Activated T-helper 17 cell treated with anti-CD3 and anti-CD28 coated beads, Interleukin-2, amount 50 U/mL, for 72 hours (primary cell): ENCODE data around the gene R3HDM1. TPM values are rescaled to one million over a fixed set of nuclear protein-coding genes. Genes with fewer than 3 reads are reported as not detected.
"Not testable (repeated sequence)": the region's sequence is repeated elsewhere in the genome, so short reads cannot be mapped to it uniquely, and the experiment has no call there.

Experiments
- ATAC-seq: fragments of 150-1000 bp; cut with Tn5 transposase; replicated peaks from 2 replicates; pipeline ENCODE4 v1.10.0; 2021; ENCODE audit warnings: mild to moderate bottlenecking, moderate library complexity
- H3K27ac Mint-ChIP-seq: one replicate; pipeline ENCODE4 v1.8.0; 2022; ENCODE audit warnings: mixed read lengths
- H3K27me3 Mint-ChIP-seq: one replicate; pipeline ENCODE4 v1.8.0; 2022; ENCODE audit warnings: mixed read lengths
- H3K36me3 Mint-ChIP-seq: one replicate; pipeline ENCODE4 v1.8.0; 2022; ENCODE audit warnings: low read depth, mild to moderate bottlenecking, mixed read lengths
- H3K4me1 Mint-ChIP-seq: one replicate; pipeline ENCODE4 v1.8.0; 2022; ENCODE audit warnings: mixed read lengths
- H3K4me3 Mint-ChIP-seq: one replicate; pipeline ENCODE4 v1.8.0; 2022; ENCODE audit warnings: mild to moderate bottlenecking, mixed read lengths
- H3K9me3 Mint-ChIP-seq: one replicate; pipeline ENCODE4 v1.8.0; 2022; ENCODE audit warnings: mixed read lengths
- total RNA-seq, 2 donors: library from RNA; stranded (reverse); gene quantifications; one replicate each; pipeline ENCODE4 v1.2.3, GENCODE V29; 2022

The R3HDM1 gene
- total RNA-seq, 2 donors from 2014 or later: 30.3 to 51.5 TPM

GRCh38 chr2:135688978-135689377 is 157.7 kb downstream of the R3HDM1 start:
- Mint-ChIP-seq H3K4me1 (peaks cover 11% of the 10 kb centered on the region), H3K4me3 (no peak overlapping the region), H3K36me3 (peaks cover 38% of the 10 kb centered on the region), H3K9me3 (no peaks in the 10 kb centered on the region), H3K27me3 (no peaks in the 10 kb centered on the region), H3K27ac (peak overlapping the region; percentile 80)
- ATAC-seq: no peak

- H3K36me3 Mint-ChIP-seq: peaks cover 31% of the 10 kb centered on the region
- peak; percentile 44 for ATAC-seq
- H3K4me3 Mint-ChIP-seq: peak overlapping the region; percentile 54
- H3K4me1 Mint-ChIP-seq: peaks cover 11% of the 10 kb centered on the region
- H3K9me3 Mint-ChIP-seq: no peaks in the 10 kb centered on the region
- no peaks in the 10 kb centered on the region for H3K27me3 Mint-ChIP-seq
- H3K27ac Mint-ChIP-seq: peak overlapping the region; percentile 80
Observed at GRCh38 chr2:135689679-135690078, 158.4 kb downstream of the R3HDM1 start.

DNA sequence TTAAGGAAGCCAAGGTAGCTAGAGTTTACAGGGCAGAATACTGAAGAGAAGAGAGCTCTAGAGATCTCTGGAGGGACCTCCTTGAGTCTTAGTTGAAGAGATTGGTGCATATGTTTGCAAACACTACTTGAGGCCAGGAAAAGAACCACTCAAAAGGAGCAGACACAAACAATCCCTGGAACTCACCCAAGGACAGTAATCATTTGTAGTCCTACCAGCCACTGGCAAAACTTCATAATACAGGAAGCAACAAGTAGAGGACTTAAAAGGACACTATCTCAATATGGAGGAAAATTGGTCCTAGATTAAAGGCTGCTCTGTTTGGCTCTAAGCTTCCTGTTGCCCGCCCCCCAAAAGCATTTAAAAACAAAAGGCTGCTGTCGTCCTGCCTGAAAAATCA is 163.4 kb downstream of the R3HDM1 start:
- Mint-ChIP-seq H3K36me3 (peaks cover 14% of the 10 kb centered on the region), H3K4me1 (peaks cover 3% of the 10 kb centered on the region), H3K27me3 (no peaks in the 10 kb centered on the region), H3K9me3 (no peaks in the 10 kb centered on the region), H3K27ac (peak overlapping the region; percentile 20), H3K4me3 (no peak overlapping the region)
- no peak for ATAC-seq

- Mint-ChIP-seq H3K27ac (no peak overlapping the region), H3K27me3 (no peaks in the 10 kb centered on the region), H3K4me3 (no peak overlapping the region), H3K4me1 (no peaks in the 10 kb centered on the region), H3K9me3 (no peaks in the 10 kb centered on the region), H3K36me3 (peaks cover 14% of the 10 kb centered on the region)
- no peak for ATAC-seq
Observed at GRCh38 chr2:135698838-135699237, 167.6 kb downstream of the R3HDM1 start.

DNA sequence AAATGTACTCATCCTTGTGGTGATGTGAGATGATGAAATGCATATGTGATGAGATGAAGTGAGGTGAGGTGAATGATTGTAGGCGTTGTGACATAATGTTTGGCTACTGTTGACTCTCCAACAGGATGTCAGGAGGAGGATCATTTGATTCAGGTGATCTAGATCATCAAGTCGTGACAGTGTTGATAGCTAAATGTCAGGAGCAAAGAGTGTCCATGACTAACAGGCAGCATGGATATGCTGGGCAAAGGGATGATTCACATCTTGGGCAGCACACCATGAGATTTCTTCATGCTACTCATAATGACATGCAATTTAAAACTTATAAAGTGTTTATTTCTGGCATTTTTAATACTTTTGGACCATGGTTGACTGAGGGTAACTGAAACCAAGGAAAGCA is 170.2 kb downstream of the R3HDM1 start:
- Mint-ChIP-seq H3K27ac (no peak overlapping the region), H3K9me3 (no peaks in the 10 kb centered on the region), H3K4me3 (no peak overlapping the region), H3K36me3 (no peaks in the 10 kb centered on the region), H3K27me3 (no peaks in the 10 kb centered on the region), H3K4me1 (no peaks in the 10 kb centered on the region)
- ATAC-seq: peak; percentile 26

DNA sequence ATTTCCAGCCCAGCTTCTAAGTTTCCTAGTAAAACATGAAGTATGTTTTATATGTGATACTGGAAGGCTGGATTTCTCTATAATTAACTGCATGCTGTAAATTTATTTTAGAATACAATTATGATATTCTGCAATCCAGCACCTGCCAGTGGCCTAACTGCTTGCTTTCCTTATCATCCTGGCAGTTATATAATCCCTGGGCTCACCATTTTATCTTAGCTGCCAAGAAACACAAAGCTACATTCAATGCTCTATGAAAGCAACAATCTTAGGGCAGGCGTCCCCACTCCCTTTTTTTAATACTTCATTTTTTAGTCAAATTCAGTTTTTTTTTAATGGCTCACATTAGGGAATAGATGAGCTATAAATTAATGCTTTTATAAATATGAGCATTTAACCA is 172.0 kb downstream of the R3HDM1 start:
- Mint-ChIP-seq H3K27me3 (no peaks in the 10 kb centered on the region), H3K27ac (no peak overlapping the region), H3K4me3 (no peak overlapping the region), H3K9me3 (no peaks in the 10 kb centered on the region), H3K36me3 (no peaks in the 10 kb centered on the region), H3K4me1 (no peaks in the 10 kb centered on the region)
- ATAC-seq: no peak

GRCh38 chr2:135704075-135704474 is 172.8 kb downstream of the R3HDM1 start:
- not testable (repeated sequence) for H3K27ac Mint-ChIP-seq, H3K9me3 Mint-ChIP-seq, H3K4me1 Mint-ChIP-seq, H3K27me3 Mint-ChIP-seq, H3K36me3 Mint-ChIP-seq, H3K4me3 Mint-ChIP-seq, ATAC-seq

GRCh38 chr2:135708159-135708558 is 176.9 kb downstream of the R3HDM1 start:
- Mint-ChIP-seq H3K27me3 (no peaks in the 10 kb centered on the region), H3K9me3 (no peaks in the 10 kb centered on the region), H3K36me3 (peaks cover 10% of the 10 kb centered on the region), H3K27ac (no peak overlapping the region), H3K4me1 (peaks cover 5% of the 10 kb centered on the region), H3K4me3 (no peak overlapping the region)
- ATAC-seq: no peak

DNA sequence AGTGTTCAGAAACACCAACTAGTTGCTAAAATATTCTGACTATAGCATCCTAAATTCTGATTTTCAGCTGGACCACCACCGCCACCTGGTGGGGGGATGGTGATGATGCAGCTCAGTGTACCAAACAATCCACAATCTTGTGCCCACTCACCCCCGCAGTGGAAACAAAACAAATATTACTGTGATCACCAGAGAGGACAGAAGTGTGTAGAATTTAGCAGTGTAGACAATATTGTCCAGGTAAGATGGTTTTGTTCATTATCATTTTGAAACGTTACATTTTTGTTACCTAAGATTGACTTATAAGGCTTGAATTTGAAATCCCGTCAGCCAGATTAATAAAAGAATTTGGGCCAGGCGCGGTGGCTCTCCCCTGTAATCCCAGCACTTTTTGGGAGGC is 178.7 kb downstream of the R3HDM1 start:
- ATAC-seq: peak; percentile 59
- H3K4me3 Mint-ChIP-seq: no peak overlapping the region
- no peaks in the 10 kb centered on the region for H3K9me3 Mint-ChIP-seq
- H3K27ac Mint-ChIP-seq: no peak overlapping the region
- peaks cover 13% of the 10 kb centered on the region for H3K36me3 Mint-ChIP-seq
- peaks cover 5% of the 10 kb centered on the region for H3K4me1 Mint-ChIP-seq
- H3K27me3 Mint-ChIP-seq: no peaks in the 10 kb centered on the region

GRCh38 chr2:135715086-135715485 is 183.8 kb downstream of the R3HDM1 start:
- not testable (repeated sequence) for H3K9me3 Mint-ChIP-seq, H3K27ac Mint-ChIP-seq, ATAC-seq, H3K27me3 Mint-ChIP-seq, H3K4me3 Mint-ChIP-seq, H3K4me1 Mint-ChIP-seq
- H3K36me3 Mint-ChIP-seq: peaks cover 31% of the 10 kb centered on the region

DNA sequence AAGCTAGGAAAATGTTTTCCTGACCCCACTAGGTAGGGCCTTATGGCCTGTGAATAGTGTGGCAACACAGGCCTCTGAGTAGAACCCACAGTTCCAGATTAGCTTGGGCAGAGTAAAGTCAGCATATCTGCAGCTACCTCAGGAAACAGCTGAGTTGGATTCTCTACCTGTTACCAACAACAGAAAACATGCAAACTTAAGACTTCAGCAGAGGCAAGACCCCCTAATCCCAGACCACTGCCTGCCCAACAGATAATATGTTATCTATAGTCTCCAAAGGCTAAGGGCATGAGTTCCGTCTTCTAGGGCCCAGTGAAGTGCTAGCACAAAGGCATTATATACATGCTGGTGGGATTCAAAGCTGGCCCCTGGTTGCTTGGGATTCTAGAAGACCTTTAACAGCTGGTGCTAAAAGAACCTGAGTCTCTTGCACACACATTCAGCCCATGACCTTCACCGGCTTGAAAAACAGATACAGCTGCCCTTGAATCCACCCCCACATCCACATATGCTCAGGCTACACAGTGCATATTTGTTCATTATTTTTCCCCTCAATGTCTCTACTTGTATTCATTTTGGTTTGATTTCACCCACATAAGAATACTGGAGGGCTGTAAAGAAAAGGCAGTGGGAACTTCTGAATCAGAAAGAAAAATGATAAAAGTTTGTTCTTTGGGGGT is 196.9 kb downstream of the R3HDM1 start:
- Mint-ChIP-seq H3K9me3 (no peaks in the 10 kb centered on the region), H3K4me3 (no peak overlapping the region), H3K27me3 (no peaks in the 10 kb centered on the region), H3K27ac (no peak overlapping the region), H3K36me3 (peaks cover 24% of the 10 kb centered on the region), H3K4me1 (no peaks in the 10 kb centered on the region)
- ATAC-seq: no peak

GRCh38 chr2:135732561-135732960 is 201.3 kb downstream of the R3HDM1 start:
- no peak for ATAC-seq
- Mint-ChIP-seq H3K9me3 (no peaks in the 10 kb centered on the region), H3K27ac (no peak overlapping the region), H3K36me3 (no peaks in the 10 kb centered on the region), H3K4me3 (no peak overlapping the region), H3K4me1 (no peaks in the 10 kb centered on the region), H3K27me3 (no peaks in the 10 kb centered on the region)

GRCh38 chr2:135733045-135733444 is 201.8 kb downstream of the R3HDM1 start:
- Mint-ChIP-seq H3K36me3 (no peaks in the 10 kb centered on the region), H3K4me3 (no peak overlapping the region), H3K9me3 (no peaks in the 10 kb centered on the region), H3K27me3 (no peaks in the 10 kb centered on the region), H3K27ac (no peak overlapping the region), H3K4me1 (no peaks in the 10 kb centered on the region)
- ATAC-seq: no peak

- H3K4me1 Mint-ChIP-seq: peaks cover 5% of the 10 kb centered on the region
- no peak for ATAC-seq
- H3K27me3 Mint-ChIP-seq: no peaks in the 10 kb centered on the region
- H3K4me3 Mint-ChIP-seq: no peak overlapping the region
- no peaks in the 10 kb centered on the region for H3K9me3 Mint-ChIP-seq
- H3K27ac Mint-ChIP-seq: no peak overlapping the region
- H3K36me3 Mint-ChIP-seq: no peaks in the 10 kb centered on the region
Observed at GRCh38 chr2:135736546-135736945, 205.3 kb downstream of the R3HDM1 start.

DNA sequence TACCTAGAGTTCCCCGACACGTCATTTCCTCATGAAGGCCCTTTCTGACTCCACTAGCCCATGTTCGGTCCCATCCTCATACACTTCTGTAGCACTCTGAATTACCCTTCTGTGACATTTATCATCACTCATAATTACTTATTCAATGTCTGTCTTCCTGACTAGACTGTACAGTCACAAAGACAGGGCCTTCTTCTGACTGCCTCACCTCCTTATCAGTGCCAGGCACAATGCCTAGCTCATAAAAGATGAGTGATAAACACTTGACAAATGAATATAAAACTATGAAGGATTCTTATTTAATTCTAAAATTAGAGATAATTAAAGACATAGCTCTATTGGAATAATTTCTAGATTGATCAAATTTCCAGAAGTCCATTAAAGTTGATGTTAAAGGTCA is 208.9 kb downstream of the R3HDM1 start:
- H3K4me3 Mint-ChIP-seq: no peak overlapping the region

DNA sequence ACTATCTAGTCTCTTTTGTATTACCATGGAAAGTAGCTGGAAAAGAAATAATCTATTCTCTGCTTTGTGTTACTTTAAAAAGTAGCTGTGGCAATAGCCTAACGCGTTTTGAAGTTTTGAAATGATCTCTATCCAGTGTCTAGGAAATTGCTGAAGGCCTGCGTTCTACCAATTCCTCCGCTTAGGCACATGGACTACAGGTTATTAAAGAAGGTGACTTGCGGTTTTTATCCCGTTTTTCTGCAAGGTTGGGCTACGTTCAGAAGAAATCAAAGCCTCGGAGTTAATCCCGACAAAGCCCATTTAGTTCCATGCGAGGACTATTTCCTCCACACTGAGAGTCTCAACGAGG is 209.7 kb downstream of the R3HDM1 start:
- H3K9me3 Mint-ChIP-seq: no peaks in the 10 kb centered on the region
- H3K4me1 Mint-ChIP-seq: peaks cover 20% of the 10 kb centered on the region
- H3K4me3 Mint-ChIP-seq: peak overlapping the region; percentile 90
- H3K36me3 Mint-ChIP-seq: peaks cover 32% of the 10 kb centered on the region
- no peaks in the 10 kb centered on the region for H3K27me3 Mint-ChIP-seq
- no peak for ATAC-seq
- peak overlapping the region; percentile 96 for H3K27ac Mint-ChIP-seq

More for the DNA sequence above, 208.9 kb downstream of the R3HDM1 start:
- Mint-ChIP-seq H3K36me3 (peaks cover 25% of the 10 kb centered on the region), H3K4me1 (peaks cover 18% of the 10 kb centered on the region), H3K27me3 (no peaks in the 10 kb centered on the region), H3K27ac (no peak overlapping the region), H3K9me3 (no peaks in the 10 kb centered on the region)
- ATAC-seq: no peak
